Fibroblast of pulmonary artery (primary cell): Measurements from ENCODE around the gene USP50.
"Not testable (repeated sequence)": the region's sequence is repeated elsewhere in the genome, so short reads cannot be mapped to it uniquely, and the experiment has no call there.

Experiments
- DNase-seq: peaks from one replicate; pipeline ENCODE4 v3.0.0-alpha.2; 2010; ENCODE audit warnings: low read depth
- H3K4me3 ChIP-seq: replicated peaks from 2 replicates; pipeline ENCODE4 v1.5.1; 2011; ENCODE audit warnings: low read depth, mild to moderate bottlenecking, control low read depth, low read length, moderate library complexity
- TF ChIP-seq, protein P1 (sequence below): IDR thresholded peaks from 2 replicates; pipeline ENCODE4 v1.5.1; 2011; ENCODE audit warnings: mild to moderate bottlenecking, control low read depth, low read length, inconsistent platforms; ENCODE audit errors: missing control alignments

Gene USP50

DNA sequence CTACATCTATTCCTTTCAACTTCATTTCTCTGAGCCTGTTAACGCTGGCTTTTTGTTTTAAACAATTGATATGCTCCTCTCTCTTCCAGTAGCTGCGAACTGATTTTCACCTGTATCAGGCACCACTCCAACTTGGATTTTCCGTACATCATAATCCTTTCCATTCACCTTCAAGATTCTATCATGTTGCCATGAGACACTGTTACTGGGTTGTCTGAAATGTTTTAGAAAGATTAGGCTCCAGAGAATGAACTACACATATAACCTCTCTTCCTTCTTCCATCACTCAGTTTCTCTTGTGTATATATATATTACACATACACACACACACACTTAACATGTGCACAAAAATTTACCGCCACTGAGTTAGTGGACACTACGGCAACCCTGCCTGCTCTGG lies at the start of gene USP50:
Gene USP50 (minus strand): TSS at position 101 of the 400 bp plus-strand sequence. CDS start 141 bp downstream, outside the sequence.
- no peak within 1 kb of the TSS for H3K4me3 ChIP-seq
- DNase-seq: no peak
- TF ChIP-seq, protein P1, sequence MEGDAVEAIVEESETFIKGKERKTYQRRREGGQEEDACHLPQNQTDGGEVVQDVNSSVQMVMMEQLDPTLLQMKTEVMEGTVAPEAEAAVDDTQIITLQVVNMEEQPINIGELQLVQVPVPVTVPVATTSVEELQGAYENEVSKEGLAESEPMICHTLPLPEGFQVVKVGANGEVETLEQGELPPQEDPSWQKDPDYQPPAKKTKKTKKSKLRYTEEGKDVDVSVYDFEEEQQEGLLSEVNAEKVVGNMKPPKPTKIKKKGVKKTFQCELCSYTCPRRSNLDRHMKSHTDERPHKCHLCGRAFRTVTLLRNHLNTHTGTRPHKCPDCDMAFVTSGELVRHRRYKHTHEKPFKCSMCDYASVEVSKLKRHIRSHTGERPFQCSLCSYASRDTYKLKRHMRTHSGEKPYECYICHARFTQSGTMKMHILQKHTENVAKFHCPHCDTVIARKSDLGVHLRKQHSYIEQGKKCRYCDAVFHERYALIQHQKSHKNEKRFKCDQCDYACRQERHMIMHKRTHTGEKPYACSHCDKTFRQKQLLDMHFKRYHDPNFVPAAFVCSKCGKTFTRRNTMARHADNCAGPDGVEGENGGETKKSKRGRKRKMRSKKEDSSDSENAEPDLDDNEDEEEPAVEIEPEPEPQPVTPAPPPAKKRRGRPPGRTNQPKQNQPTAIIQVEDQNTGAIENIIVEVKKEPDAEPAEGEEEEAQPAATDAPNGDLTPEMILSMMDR: no peak

DNA sequence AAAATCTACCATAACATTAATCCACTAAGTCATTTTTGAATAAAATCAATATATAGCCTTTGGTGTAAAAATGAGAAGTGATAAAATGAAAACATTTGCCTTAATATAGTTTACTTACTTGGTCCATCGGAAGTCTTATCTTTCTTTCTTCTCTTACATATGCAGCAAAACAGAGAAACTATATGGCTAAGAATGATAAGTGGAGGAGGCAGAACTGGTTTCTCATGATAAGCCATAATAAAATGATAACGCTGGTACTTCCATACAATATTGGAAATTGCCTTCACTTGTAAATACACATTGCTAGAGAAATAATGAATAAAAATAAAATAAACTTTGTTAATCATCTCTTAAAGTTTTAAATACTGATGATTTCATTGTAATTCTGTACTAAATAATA lies 47.8 kb upstream of the USP50 start:
- no peak for DNase-seq
- no peak overlapping the region for H3K4me3 ChIP-seq
- TF ChIP-seq, protein P1: no peak

DNA sequence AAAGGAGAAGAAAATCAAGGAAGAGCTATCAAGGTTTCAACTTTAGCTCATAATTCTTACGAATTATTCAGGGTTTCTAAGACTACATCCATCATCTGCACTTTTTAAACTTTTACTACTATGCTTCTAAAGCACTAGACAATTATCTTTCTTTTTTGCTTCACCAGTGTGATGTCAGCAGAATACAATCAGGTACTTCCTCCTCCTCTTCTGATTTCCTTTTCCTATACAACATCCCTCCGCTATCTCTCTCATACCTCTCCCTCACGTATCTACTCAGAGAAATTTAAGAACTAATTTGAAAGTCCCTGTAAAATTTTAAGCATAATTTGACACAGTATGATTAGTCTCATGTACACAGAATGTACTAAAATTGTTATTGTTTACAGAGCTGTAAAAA lies 47.3 kb upstream of the USP50 start:
- TF ChIP-seq, protein P1: no peak
- H3K4me3 ChIP-seq: no peak overlapping the region
- DNase-seq: no peak

DNA sequence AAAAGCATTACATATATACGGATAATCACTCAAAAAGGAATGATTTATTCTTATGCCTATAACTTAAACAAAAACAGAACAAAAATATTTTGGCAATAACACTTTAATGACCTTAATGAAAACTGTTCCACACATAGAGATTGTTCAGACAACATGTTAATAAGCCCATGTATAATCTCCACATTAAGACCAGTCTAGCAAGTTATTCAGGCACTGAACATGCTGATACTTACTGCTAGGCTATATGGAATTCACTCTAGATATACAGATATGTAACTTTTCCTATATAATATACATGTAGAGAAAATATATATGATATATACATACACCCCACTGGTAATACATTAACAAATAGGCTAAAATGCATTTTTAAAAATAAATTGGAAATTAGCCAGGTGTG lies 43.8 kb upstream of the USP50 start:
- no peak overlapping the region for H3K4me3 ChIP-seq
- TF ChIP-seq, protein P1: no peak
- DNase-seq: no peak

DNA sequence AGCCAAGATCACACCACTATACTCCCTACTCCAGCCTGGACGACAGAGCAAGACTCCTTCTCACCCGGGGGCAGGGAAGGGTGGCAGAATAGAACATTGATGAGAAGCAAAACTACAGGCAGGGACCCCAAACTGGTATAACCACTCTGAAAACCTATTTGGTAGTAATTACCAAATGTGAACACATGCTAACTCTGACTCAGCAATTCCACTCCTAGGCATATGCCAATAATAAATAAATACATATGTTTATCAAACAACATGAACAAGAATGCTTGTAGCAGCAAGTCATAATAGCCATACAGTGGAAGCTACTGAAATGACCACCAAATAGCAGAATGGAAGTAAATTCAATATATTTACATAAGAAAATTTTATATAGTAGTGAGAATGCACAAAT lies 31.0 kb upstream of the USP50 start:
- no peak for DNase-seq
- TF ChIP-seq, protein P1: no peak
- H3K4me3 ChIP-seq: no peak overlapping the region

DNA sequence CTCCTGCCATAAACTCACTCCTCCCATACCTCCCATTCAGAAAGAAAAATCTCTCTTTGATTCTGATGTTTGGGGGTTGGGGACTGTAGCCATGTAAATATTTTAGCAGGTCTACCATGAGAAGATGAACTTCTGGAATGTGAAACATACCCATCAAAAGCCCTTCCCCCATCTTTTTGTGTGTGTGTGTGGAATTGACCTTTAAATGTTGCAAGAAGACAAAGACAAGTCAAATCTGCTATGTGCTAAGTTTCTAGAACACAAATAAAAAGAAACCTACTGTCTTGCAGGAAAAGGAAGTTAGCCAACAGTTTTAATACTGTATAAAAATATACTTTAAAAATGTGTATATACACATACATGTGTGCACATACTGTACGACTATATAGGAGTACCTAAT lies 29.7 kb upstream of the USP50 start:
- H3K4me3 ChIP-seq: no peak overlapping the region
- no peak for DNase-seq
- TF ChIP-seq, protein P1: no peak

DNA sequence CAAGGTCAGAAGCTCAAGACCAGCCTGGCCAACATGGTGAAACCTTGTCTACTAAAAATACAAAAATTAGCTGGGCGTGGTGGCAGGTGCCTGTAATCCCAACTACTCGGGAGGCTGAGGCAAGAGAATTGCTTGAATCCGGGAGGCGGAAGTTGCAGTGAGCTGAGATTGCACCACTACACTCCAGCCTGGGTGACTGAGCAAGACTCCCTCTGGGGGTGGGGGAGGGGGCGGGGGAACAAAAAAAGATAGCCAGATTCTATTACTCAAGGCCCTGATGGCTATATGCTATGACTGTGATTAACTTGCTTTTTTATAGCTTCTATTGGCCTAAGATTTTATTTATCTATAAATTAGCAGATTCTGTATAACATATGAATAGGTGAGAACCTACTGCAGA lies 27.4 kb upstream of the USP50 start:
- not testable (repeated sequence) for DNase-seq

More for the DNA sequence above, 27.4 kb upstream of the USP50 start:
- H3K4me3 ChIP-seq: not testable (repeated sequence)
